ENCODE measurements around the gene GLG1. TPM values are rescaled to one million over a fixed set of nuclear protein-coding genes. Genes with fewer than 3 reads are reported as not detected.
"Not testable (repeated sequence)": the region's sequence is repeated elsewhere in the genome, so short reads cannot be mapped to it uniquely, and the experiment has no call there.

GLG1 gene
- total RNA-seq, 1 donor from 2014 or later: 110 TPM

DNA sequence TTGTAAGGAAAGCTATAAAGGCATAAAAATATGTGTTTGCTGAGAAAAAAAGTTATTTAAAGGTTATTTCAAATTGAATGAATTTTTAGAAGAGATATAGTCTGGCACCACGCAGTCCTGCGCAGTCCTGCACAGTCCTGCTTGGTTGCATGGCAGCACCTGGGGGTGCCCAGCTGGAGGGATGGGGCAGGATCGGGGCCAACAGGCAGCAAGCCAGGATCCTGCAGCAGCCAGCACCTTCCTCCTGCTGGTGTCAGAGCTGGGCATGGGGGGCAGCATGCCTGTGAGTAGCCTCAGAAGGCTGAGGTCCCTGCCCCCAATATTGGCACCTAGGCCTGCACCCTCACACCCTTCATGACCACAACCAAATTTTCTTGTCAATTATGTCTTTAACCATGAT lies 46.0 kb downstream of the GLG1 start:
- no peak for ATAC-seq

DNA sequence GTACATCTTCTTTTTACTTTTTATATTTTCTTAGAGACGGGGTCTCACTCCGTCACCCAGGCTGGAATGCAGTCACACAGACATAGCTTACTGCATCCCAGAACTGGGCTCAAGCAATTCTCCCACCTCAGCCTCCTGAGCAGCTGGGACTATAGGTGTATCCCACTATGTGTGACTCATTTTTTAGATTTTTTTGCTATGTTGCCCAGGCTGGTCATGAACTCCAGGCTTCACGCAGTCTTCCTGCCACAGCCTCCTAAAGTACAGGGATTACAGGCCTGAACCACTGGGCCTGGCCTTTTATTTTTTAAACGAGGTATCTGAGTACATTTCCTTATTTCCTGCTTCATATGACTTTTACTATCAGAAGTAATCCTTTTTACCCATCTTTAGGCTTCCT lies 48.0 kb downstream of the GLG1 start:
- DNase-seq (no peak), ATAC-seq (no peak)
- peaks cover under 1% of the 10 kb centered on the region for H3K4me1 ChIP-seq
- intact Hi-C loops (cut with DNase I): no loop called here
- no peaks in the 10 kb centered on the region for H3K9me3 ChIP-seq
- no peaks in the 10 kb centered on the region for H3K36me3 ChIP-seq
- no peaks in the 10 kb centered on the region for H3K27me3 ChIP-seq (ENCODE audit: low read depth)
- TF ChIP-seq, protein P1, sequence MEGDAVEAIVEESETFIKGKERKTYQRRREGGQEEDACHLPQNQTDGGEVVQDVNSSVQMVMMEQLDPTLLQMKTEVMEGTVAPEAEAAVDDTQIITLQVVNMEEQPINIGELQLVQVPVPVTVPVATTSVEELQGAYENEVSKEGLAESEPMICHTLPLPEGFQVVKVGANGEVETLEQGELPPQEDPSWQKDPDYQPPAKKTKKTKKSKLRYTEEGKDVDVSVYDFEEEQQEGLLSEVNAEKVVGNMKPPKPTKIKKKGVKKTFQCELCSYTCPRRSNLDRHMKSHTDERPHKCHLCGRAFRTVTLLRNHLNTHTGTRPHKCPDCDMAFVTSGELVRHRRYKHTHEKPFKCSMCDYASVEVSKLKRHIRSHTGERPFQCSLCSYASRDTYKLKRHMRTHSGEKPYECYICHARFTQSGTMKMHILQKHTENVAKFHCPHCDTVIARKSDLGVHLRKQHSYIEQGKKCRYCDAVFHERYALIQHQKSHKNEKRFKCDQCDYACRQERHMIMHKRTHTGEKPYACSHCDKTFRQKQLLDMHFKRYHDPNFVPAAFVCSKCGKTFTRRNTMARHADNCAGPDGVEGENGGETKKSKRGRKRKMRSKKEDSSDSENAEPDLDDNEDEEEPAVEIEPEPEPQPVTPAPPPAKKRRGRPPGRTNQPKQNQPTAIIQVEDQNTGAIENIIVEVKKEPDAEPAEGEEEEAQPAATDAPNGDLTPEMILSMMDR (IDR thresholded peaks at IDR 0.05): no peak
- no peak overlapping the region for H3K4me3 ChIP-seq
- no peak overlapping the region for H3K27ac ChIP-seq

More for the DNA sequence above, 46.0 kb downstream of the GLG1 start:
- no peaks in the 10 kb centered on the region for H3K36me3 ChIP-seq
- DNase-seq: no peak
- H3K27ac ChIP-seq: no peak overlapping the region
- H3K4me3 ChIP-seq: no peak overlapping the region
- H3K4me1 ChIP-seq: peaks cover 12% of the 10 kb centered on the region
- no peaks in the 10 kb centered on the region for H3K27me3 ChIP-seq (ENCODE audit: low read depth)
- TF ChIP-seq, protein P1 (IDR thresholded peaks at IDR 0.05): no peak
- intact Hi-C loops (cut with DNase I): no loop called here
- no peaks in the 10 kb centered on the region for H3K9me3 ChIP-seq

DNA sequence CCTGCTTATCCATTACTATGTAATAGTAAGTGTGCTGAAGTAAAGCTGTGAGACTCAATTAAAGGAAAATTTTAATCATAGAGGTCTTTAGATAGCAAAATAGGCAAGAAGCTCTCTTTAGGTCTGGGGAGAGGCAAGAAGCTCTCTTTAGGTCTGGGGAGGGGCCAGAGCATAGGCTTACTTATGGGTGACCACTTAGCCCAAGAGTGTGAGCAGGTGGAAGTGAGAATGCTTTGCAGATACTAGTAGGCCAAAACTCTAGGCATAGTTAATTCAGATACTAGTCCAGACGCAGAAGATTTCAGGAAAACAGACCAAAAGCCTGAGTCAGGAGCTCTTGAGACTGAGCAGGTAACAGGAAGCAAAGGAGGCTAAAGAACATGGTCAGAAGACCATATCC lies 49.6 kb downstream of the GLG1 start:
- ATAC-seq (no peak), DNase-seq (no peak)
- H3K27me3 ChIP-seq (ENCODE audit: low read depth): no peaks in the 10 kb centered on the region
- H3K4me3 ChIP-seq: no peak overlapping the region
- H3K9me3 ChIP-seq: no peaks in the 10 kb centered on the region
- H3K27ac ChIP-seq: no peak overlapping the region
- intact Hi-C loops (cut with DNase I): no loop called here
- no peaks in the 10 kb centered on the region for H3K4me1 ChIP-seq
- H3K36me3 ChIP-seq: no peaks in the 10 kb centered on the region
- TF ChIP-seq, protein P1 (IDR thresholded peaks at IDR 0.05): no peak

DNA sequence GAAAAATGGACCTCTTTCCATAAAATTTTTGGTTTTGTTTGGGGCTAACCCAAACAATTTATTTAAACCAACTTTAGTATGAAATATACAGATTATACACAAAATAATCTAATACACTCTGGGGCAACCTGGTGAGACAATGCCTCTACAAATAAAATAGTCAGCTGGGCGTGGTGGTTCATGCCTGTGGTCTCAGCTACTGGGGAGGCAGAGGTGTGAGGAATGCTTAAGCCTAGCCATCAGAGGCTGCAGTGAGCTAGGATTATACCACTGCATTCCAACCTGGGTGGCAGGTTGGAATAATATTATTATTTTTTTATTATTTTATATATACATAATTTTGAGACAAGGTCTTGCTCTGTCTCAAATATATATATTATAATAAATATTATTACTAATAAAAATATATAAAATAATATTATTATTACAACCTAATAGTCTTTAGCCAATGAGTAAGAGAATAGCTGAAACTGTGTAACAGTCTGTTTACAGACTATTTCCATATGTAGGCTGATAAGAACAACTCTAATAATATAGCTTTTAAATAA lies 50.5 kb downstream of the GLG1 start:
- H3K4me3 ChIP-seq: no peak overlapping the region
- H3K9me3 ChIP-seq: no peaks in the 10 kb centered on the region
- no peak overlapping the region for H3K27ac ChIP-seq
- TF ChIP-seq, protein P1 (IDR thresholded peaks at IDR 0.05): no peak
- no peaks in the 10 kb centered on the region for H3K4me1 ChIP-seq
- ATAC-seq: no peak
- no peaks in the 10 kb centered on the region for H3K36me3 ChIP-seq
- intact Hi-C loops (cut with DNase I): no loop called here
- no peaks in the 10 kb centered on the region for H3K27me3 ChIP-seq (ENCODE audit: low read depth)
- no peak for DNase-seq

DNA sequence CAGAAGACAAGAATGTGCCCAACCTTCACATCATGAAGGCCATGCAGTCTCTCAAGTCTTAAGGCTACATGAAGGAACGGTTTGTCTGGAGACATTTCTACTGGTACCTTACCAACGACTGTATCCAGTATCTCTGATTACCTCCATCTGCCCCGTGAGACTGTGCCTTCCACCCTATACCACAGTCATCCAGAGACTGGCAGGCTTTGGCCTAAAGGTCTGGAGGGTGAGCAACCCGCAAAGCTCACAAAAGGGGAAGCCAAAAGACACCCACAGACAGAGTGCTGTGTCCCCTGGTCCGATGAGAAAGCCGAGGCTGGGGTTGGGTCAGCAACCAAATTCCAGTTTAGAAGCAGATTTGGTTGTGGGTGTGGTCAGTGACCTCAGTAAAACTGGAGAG lies 54.6 kb downstream of the GLG1 start:
- H3K9me3 ChIP-seq; H3K27me3 ChIP-seq (ENCODE audit: low read depth); ATAC-seq; H3K36me3 ChIP-seq; H3K4me3 ChIP-seq; H3K4me1 ChIP-seq; intact Hi-C loops (cut with DNase I); H3K27ac ChIP-seq; DNase-seq: not testable (repeated sequence)

DNA sequence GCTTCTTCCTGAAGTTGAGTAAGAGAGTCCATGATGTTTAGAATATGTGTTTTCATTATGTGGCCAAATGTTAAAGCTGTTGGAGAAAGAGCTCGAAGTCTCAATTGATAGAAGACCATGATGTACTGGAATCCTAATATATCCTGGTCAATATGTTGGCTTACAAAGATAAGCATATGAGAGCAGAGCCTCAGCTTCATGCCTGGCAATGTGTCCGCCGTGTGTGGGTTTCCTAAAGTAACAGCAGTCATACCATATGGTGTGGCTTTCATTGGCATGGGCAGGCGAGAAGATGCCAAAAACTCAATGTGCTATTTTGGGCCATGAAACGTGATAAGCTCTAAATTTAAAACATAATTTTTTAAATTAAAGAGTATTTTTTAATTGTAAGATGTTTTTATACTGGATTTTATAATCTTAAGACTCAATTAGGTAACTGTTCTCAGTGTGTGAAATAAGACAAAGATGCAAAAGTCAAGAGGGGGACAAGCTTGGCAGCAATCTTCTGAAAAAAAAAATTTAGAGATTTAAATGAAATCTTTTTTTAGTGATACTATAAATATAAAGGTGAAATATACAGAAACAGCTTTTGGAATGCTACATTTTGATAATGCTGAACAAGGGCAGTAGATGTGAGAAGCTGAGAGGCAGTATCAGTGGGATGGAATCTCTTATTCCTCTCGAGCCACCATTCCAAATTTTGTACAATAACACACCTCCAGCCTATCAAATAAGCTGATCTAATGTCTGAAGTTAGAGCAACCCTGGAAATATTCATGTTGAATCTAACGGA lies 56.5 kb downstream of the GLG1 start:
- H3K27ac ChIP-seq; H3K36me3 ChIP-seq; intact Hi-C loops (cut with DNase I); ATAC-seq; DNase-seq; H3K4me3 ChIP-seq; H3K9me3 ChIP-seq; H3K4me1 ChIP-seq; H3K27me3 ChIP-seq (ENCODE audit: low read depth): not testable (repeated sequence)

DNA sequence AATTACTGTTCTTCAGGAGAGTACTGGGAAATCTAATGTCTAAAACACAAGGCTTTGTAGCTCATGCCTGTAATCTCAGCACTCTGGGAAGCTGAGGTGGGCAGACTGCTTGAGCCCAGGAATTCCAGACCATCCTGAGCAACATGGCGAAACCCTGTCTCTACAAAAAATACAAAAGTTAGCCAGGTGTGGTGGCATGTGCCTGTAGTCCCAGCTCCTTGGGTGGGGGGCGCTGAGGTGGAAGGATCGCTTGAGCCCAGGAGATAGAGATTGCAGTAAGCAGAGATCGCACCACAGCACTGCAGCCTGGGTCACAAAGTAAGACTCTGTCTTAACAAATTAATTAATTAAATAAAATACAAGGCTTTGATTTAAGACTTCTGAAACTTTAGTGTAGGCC lies 60.8 kb downstream of the GLG1 start:
- H3K36me3 ChIP-seq; H3K27me3 ChIP-seq (ENCODE audit: low read depth); intact Hi-C loops (cut with DNase I); DNase-seq; ATAC-seq; H3K4me3 ChIP-seq; H3K4me1 ChIP-seq; H3K9me3 ChIP-seq; H3K27ac ChIP-seq: not testable (repeated sequence)

DNA sequence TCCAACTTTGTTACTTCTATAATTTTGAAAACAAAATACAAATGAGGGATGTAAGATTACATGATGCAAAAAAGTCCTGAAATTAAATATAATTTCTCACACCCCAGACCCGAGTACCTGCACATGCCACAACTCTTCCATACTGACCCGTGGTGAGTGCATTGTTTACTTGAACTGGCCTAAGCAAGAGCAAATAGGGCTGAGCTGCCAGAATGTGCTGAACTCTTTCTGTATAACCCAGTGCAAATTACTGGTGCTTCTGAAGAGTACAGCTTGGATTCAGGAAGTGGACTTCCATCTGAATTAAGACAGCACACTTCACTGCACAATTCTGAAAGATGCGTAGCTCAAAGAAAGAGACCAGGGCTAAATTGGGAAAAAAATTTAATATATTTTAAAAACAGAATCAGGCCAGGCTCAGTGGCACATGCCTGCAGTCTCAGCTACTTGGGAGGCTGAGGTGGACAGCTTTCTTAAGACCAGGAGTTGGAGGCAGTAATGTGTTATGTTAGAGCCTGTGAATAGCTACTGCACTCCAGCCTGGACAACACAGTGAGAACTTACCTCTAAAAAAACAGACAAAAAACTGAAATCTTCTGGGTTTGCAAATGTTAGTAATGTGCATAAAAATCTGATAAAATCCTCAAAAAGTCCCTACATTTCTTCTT lies 63.9 kb downstream of the GLG1 start:
- H3K4me3 ChIP-seq; intact Hi-C loops (cut with DNase I); DNase-seq; H3K9me3 ChIP-seq; H3K27ac ChIP-seq; H3K4me1 ChIP-seq; H3K27me3 ChIP-seq (ENCODE audit: low read depth); H3K36me3 ChIP-seq: not testable (repeated sequence)
- peak in 1 of 2 donors; percentile 31 for ATAC-seq

DNA sequence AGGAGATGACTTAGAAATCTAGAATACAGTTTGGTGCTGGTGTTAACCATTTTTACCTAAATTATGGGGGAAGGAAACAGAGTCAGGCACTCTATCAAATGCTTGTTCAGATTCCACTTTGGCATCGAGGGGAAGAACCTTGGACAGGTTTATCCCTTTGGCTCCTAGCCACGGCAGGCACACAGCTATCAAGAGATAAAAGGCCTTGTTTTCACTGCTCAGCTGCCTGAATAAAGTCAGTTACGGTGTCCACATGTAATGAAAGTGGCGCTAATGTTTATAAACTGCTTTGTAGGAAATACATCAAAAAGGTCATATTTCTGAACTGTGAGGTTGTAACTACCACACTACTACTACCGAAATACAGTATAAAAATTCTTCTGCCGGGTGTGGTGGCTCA lies 66.3 kb downstream of the GLG1 start:
- ATAC-seq; H3K4me1 ChIP-seq; H3K9me3 ChIP-seq; H3K27ac ChIP-seq; H3K4me3 ChIP-seq; intact Hi-C loops (cut with DNase I); H3K36me3 ChIP-seq; DNase-seq; H3K27me3 ChIP-seq (ENCODE audit: low read depth): not testable (repeated sequence)
